NK-92 treated with Interleukin-12 subunit alpha and Interleukin-12 subunit beta, amount 100 ng/mL, for 24 hours (cell line): ENCODE data around the gene LRRC47.

ENCODE experiments used
- DNase-seq: peaks from one replicate; lab custom pipeline; 2025; lab: John Stamatoyannopoulos, UW

The LRRC47 gene

GRCh38 chr1:3732434-3733093 lies 63.7 kb downstream of the LRRC47 start:
- DNase-seq = no peak

GRCh38 chr1:3731583-3732433 lies 64.5 kb downstream of the LRRC47 start:
- no peak for DNase-seq

GRCh38 chr1:3730543-3731247 lies 65.6 kb downstream of the LRRC47 start:
- no peak for DNase-seq

GRCh38 chr1:3729594-3730542 lies 66.4 kb downstream of the LRRC47 start:
- no peak for DNase-seq
